HEK293 (cell line): Measurements from ENCODE around the gene LRRFIP1.
"Not testable (repeated sequence)": the region's sequence is repeated elsewhere in the genome, so short reads cannot be mapped to it uniquely, and the experiment has no call there.

Source experiments
- CTCF ChIA-PET: fragments of 350-600 bp; formaldehyde crosslinking; extraction: SDS; loops from one replicate; lab custom pipeline; 2021; ENCODE audit warnings: antibody characterized with exemption; lab: Yijun Ruan, JAX
- POLR2A ChIA-PET: fragments of 300-600 bp; formaldehyde crosslinking; extraction: SDS; loops from one replicate; lab custom pipeline; 2020; ENCODE audit warnings: antibody characterized with exemption, inconsistent platforms; lab: Yijun Ruan, JAX
- H3K27ac ChIP-seq: fragments of 200-500 bp; sonication (Bioruptor generic); 2 replicates; pipeline ENCODE4 v1.5.1; 2014; ENCODE audit warnings: low read depth, low read length, control low read depth, inconsistent platforms; ENCODE audit errors: extremely low read depth
- H3K36me3 ChIP-seq, 2 experiments: fragments of 200-500 bp in 1 of 2; sonication (Bioruptor generic) in 1 of 2; 1 replicate in 1 of 2; 2 replicates in 1 of 2; pipeline ENCODE4 v1.5.1; 2014 to 2017; ENCODE audit warnings: inconsistent platforms in 2 of 2, low read length in 2 of 2; ENCODE audit not compliant: control insufficient read depth in 2 of 2, insufficient read depth in 1 of 2
- H3K4me1 ChIP-seq: fragments of 200-500 bp; sonication (Bioruptor generic); 2 replicates; pipeline ENCODE4 v1.5.1; 2014; ENCODE audit warnings: mild to moderate bottlenecking, low read length, inconsistent platforms; ENCODE audit not compliant: control insufficient read depth, insufficient read depth
- H3K4me3 ChIP-seq: 2 replicates; pipeline ENCODE4 v1.5.1; 2011; ENCODE audit warnings: low read depth, mild to moderate bottlenecking, control low read depth, low read length, moderate library complexity
- H3K9me3 ChIP-seq: fragments of 200-500 bp; sonication (Bioruptor generic); 2 replicates; pipeline ENCODE4 v1.5.1; 2014; ENCODE audit warnings: low read depth, low read length, inconsistent platforms; ENCODE audit not compliant: control insufficient read depth, insufficient read depth
- FEZF1 ChIP-seq: fragments of 450-650 bp; formaldehyde crosslinking; IDR thresholded peaks from 2 replicates; pipeline ENCODE4 v1.5.1; 2016; ENCODE audit warnings: missing biosample characterization, missing genetic modification characterization
- GLI4 ChIP-seq: fragments of 450-650 bp; formaldehyde crosslinking; IDR thresholded peaks from 2 replicates; pipeline ENCODE4 v1.5.1; 2016; ENCODE audit warnings: missing biosample characterization, missing genetic modification characterization
- IKZF3 ChIP-seq: fragments of 450-650 bp; IDR thresholded peaks from 2 replicates; pipeline ENCODE4 v1.5.0; 2018; ENCODE audit warnings: missing biosample characterization, mild to moderate bottlenecking, missing genetic modification characterization, moderate library complexity
- TCF7L2 ChIP-seq: IDR thresholded peaks from 2 replicates; pipeline ENCODE4 v1.6.1; 2011; ENCODE audit warnings: low read depth, mild to moderate bottlenecking, inconsistent platforms, low read length, moderate library complexity, borderline replicate concordance
- ZNF138 ChIP-seq: fragments of 450-650 bp; formaldehyde crosslinking; IDR thresholded peaks from 2 replicates; pipeline ENCODE4 v1.5.1; 2016; ENCODE audit warnings: missing biosample characterization, missing genetic modification characterization, borderline replicate concordance
- ZNF157 ChIP-seq: fragments of 450-650 bp; formaldehyde crosslinking; IDR thresholded peaks from 2 replicates; pipeline ENCODE4 v1.5.1; 2016; ENCODE audit warnings: missing biosample characterization, missing genetic modification characterization
- ZNF2 ChIP-seq: fragments of 450-650 bp; formaldehyde crosslinking; IDR thresholded peaks from 2 replicates; pipeline ENCODE4 v1.5.1; 2016; ENCODE audit warnings: missing biosample characterization, missing genetic modification characterization
- ZNF274 ChIP-seq, 2 experiments: fragments of 200-500 bp in 1 of 2; fragments of 450-650 bp in 1 of 2; sonication (Bioruptor generic) in 1 of 2; formaldehyde crosslinking in 1 of 2; IDR thresholded peaks; 2 replicates each; pipeline versions ENCODE4 v1.5.1 to v1.6.1; 2014 to 2016; ENCODE audit warnings: borderline replicate concordance in 1 of 2, inconsistent platforms in 1 of 2, low read length in 1 of 2, missing biosample characterization in 1 of 2, missing genetic modification characterization in 1 of 2
- ZNF335 ChIP-seq: fragments of 450-650 bp; formaldehyde crosslinking; conservative IDR thresholded peaks from 2 replicates; pipeline ENCODE4 v1.5.1; 2016; ENCODE audit warnings: missing biosample characterization, missing genetic modification characterization
- ZNF350 ChIP-seq: fragments of 450-650 bp; formaldehyde crosslinking; IDR thresholded peaks from 2 replicates; pipeline ENCODE4 v1.5.0; 2017; ENCODE audit warnings: missing biosample characterization, mild to moderate bottlenecking, missing genetic modification characterization
- ZNF544 ChIP-seq: fragments of 450-650 bp; formaldehyde crosslinking; IDR thresholded peaks from 2 replicates; pipeline ENCODE4 v1.5.0; 2017; ENCODE audit warnings: missing biosample characterization, missing genetic modification characterization
- ZNF624 ChIP-seq: fragments of 450-650 bp; formaldehyde crosslinking; IDR thresholded peaks from 2 replicates; pipeline ENCODE4 v1.5.1; 2017; ENCODE audit warnings: missing biosample characterization, missing genetic modification characterization
- ZNF626 ChIP-seq: fragments of 450-650 bp; sonication (Bioruptor Pico); formaldehyde crosslinking; IDR thresholded peaks from 2 replicates; pipeline ENCODE4 v1.5.1; 2018; ENCODE audit warnings: missing biosample characterization, missing genetic modification characterization, inconsistent platforms
- ZNF658 ChIP-seq: fragments of 450-650 bp; formaldehyde crosslinking; IDR thresholded peaks from 2 replicates; pipeline ENCODE4; 2016; ENCODE audit warnings: missing biosample characterization, missing genetic modification characterization
- ZNF768 ChIP-seq: fragments of 450-650 bp; formaldehyde crosslinking; IDR thresholded peaks from 2 replicates; pipeline ENCODE4 v1.5.1; 2018; ENCODE audit warnings: missing biosample characterization, mild to moderate bottlenecking, missing genetic modification characterization
- ZNF776 ChIP-seq: fragments of 450-650 bp; formaldehyde crosslinking; IDR thresholded peaks from 2 replicates; pipeline ENCODE4 v1.5.0; 2017; ENCODE audit warnings: missing biosample characterization, missing genetic modification characterization, borderline replicate concordance
- ZXDB ChIP-seq: fragments of 450-650 bp; formaldehyde crosslinking; IDR thresholded peaks from 2 replicates; pipeline ENCODE4 v1.5.1; 2016; ENCODE audit warnings: missing biosample characterization, missing genetic modification characterization
- TF ChIP-seq, protein P1 (sequence below): fragments of 450-650 bp; formaldehyde crosslinking; IDR thresholded peaks from 2 replicates; pipeline ENCODE4 v1.5.1; 2017; ENCODE audit warnings: missing biosample characterization, missing genetic modification characterization
- TF ChIP-seq, protein P2 (sequence below): fragments of 450-650 bp; formaldehyde crosslinking; optimal IDR thresholded peaks from 2 replicates; pipeline ENCODE3; 2016; ENCODE audit warnings: missing biosample characterization, mild to moderate bottlenecking, missing genetic modification characterization
- TF ChIP-seq, protein P3 (sequence below): fragments of 450-650 bp; formaldehyde crosslinking; IDR thresholded peaks from 2 replicates; pipeline ENCODE4 v1.5.0; 2017; ENCODE audit warnings: missing biosample characterization, missing genetic modification characterization, borderline replicate concordance
- TF ChIP-seq, protein P4 (sequence below): fragments of 450-650 bp; formaldehyde crosslinking; IDR thresholded peaks from 2 replicates; pipeline ENCODE4 v1.5.1; 2017; ENCODE audit warnings: missing biosample characterization, missing genetic modification characterization
- TF ChIP-seq, protein P5 (sequence below): fragments of 450-650 bp; formaldehyde crosslinking; IDR thresholded peaks from 2 replicates; pipeline ENCODE4 v1.5.1; 2016; ENCODE audit warnings: missing biosample characterization, missing genetic modification characterization
- TF ChIP-seq, protein P6 (sequence below): fragments of 450-650 bp; formaldehyde crosslinking; IDR thresholded peaks from 2 replicates; pipeline ENCODE4 v1.5.1; 2017; ENCODE audit warnings: missing biosample characterization, missing genetic modification characterization

The LRRFIP1 gene

DNA sequence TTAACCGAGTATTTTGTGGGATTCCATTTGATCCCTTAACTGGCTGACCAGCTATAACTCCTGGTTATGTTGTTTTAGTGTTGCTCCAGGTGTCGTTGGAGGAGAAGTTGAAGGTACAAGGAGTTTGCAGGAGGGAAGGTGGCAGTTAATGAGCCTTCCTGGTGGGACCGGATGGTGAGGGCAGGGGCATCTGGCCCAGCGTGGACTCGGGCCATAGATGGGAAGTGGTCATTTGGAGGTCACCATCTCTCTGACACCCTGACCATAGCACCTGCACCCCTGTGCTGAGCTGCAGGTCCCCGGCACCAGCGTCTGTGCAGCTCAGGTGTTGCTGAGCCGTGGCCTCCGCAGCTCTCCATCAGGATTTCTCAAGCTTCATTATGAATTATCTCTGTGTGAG is 119.8 kb downstream of the LRRFIP1 start (continued):
- TF ChIP-seq, protein P1, sequence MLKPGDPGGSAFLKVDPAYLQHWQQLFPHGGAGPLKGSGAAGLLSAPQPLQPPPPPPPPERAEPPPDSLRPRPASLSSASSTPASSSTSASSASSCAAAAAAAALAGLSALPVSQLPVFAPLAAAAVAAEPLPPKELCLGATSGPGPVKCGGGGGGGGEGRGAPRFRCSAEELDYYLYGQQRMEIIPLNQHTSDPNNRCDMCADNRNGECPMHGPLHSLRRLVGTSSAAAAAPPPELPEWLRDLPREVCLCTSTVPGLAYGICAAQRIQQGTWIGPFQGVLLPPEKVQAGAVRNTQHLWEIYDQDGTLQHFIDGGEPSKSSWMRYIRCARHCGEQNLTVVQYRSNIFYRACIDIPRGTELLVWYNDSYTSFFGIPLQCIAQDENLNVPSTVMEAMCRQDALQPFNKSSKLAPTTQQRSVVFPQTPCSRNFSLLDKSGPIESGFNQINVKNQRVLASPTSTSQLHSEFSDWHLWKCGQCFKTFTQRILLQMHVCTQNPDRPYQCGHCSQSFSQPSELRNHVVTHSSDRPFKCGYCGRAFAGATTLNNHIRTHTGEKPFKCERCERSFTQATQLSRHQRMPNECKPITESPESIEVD (tag by site-specific recombination) = no peak
- no peak for TF ChIP-seq ZNF335 (tag by site-specific recombination)

DNA sequence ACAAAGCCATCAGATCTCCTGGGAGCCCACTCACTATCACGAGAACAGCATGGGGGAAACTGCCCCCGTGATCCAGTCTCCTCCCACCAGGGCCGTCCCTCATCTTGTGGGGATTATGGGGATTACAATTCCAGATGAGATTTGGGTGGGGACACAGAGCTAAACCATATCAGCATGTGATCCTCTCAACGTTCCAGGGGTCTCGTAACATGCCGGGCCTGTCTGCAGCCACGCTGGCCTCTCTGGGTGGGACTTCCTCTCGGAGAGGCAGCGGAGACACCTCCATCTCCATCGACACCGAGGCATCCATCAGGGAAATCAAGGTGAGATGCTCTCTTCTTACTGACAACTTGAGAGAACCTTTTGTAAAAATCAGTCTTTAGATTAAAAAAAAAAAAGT is 121.6 kb downstream of the LRRFIP1 start:
- Histone ChIP-seq H3K36me3 (peaks cover 7 to 50% of the 10 kb centered on the region in 2 experiments), H3K27ac (no peak overlapping the region), H3K9me3 (no peaks in the 10 kb centered on the region), H3K4me1 (peaks cover 3% of the 10 kb centered on the region; the same call in 1 of the 2 replicates), H3K4me3 (no peak overlapping the region)
- CTCF ChIA-PET = interaction anchor here (1.0 to 7.0 kb wide), 2 partner anchors 78 to 177 kb away, joined by 5 to 110 read pairs; no protein-coding TSS in a partner anchor
- TF ChIP-seq ZNF768 (tag by site-specific recombination) = no peak
- TF ChIP-seq ZNF776 (tag by site-specific recombination) = no peak
- no peak for TF ChIP-seq ZNF626 (tag by site-specific recombination)
- TF ChIP-seq, protein P2, sequence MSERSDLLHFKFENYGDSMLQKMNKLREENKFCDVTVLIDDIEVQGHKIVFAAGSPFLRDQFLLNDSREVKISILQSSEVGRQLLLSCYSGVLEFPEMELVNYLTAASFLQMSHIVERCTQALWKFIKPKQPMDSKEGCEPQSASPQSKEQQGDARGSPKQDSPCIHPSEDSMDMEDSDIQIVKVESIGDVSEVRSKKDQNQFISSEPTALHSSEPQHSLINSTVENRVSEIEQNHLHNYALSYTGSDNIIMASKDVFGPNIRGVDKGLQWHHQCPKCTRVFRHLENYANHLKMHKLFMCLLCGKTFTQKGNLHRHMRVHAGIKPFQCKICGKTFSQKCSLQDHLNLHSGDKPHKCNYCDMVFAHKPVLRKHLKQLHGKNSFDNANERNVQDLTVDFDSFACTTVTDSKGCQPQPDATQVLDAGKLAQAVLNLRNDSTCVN (tag by site-specific recombination) = no peak
- TF ChIP-seq ZXDB (tag by site-specific recombination) = no peak
- TF ChIP-seq ZNF544 (tag by site-specific recombination) = no peak
- POLR2A ChIA-PET = no interaction called here

DNA sequence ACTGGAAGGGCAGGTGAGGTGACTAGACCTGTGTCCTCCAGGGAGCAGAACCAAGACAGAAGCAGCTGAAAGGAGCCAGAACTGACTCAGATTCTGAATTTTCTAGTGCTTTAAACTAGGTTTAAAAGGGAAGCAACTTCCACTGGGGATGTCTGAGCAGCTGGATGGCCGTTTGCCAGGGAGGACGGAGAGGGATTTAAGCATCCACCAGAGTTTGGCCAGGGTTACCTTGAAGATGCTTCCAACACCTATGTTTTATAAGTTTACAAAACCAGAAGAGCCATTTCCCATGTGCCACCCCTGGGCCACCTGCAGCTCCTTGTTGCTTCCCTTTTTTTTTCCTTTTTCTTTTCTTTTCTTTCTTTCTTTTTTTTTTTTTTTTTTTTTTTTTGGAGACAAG is 122.6 kb downstream of the LRRFIP1 start:
- CTCF ChIA-PET = no interaction called here
- POLR2A ChIA-PET = interaction anchor here (0.7 kb wide), 1 partner anchor 232 kb away, joined by 6 read pairs; no protein-coding TSS in a partner anchor
- H3K4me1 ChIP-seq = no peaks in the 10 kb centered on the region

DNA sequence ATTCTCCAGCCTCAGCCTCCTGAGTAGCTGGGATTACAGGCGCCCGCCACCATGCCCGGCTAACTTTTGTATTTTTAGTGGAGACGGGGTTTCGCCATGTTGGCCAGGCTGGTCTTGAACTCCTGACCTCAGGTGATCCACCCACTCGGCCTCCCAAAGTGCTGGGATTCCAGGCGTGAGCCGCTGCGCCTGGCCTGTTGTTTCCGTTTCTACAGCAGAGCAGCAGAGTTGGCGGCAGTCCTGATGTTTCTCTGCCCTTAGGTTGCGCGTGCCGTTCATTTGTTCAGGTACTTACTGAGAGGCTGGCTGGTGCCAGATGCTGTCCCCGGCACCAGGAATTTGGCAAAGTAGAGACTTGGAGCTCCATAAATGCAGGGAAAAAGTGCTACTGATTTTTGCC is 123.1 kb downstream of the LRRFIP1 start:
- POLR2A ChIA-PET = interaction anchor here (0.7 kb wide), 1 partner anchor 231 kb away, joined by 6 read pairs; no protein-coding TSS in a partner anchor
- H3K9me3 ChIP-seq, H3K27ac ChIP-seq, CTCF ChIA-PET, H3K4me3 ChIP-seq, H3K4me1 ChIP-seq: not testable (repeated sequence)
- peaks cover 8 to 64% of the 10 kb centered on the region in 2 experiments for H3K36me3 ChIP-seq

More for the DNA sequence above, 122.6 kb downstream of the LRRFIP1 start:
- TF ChIP-seq, protein P3, sequence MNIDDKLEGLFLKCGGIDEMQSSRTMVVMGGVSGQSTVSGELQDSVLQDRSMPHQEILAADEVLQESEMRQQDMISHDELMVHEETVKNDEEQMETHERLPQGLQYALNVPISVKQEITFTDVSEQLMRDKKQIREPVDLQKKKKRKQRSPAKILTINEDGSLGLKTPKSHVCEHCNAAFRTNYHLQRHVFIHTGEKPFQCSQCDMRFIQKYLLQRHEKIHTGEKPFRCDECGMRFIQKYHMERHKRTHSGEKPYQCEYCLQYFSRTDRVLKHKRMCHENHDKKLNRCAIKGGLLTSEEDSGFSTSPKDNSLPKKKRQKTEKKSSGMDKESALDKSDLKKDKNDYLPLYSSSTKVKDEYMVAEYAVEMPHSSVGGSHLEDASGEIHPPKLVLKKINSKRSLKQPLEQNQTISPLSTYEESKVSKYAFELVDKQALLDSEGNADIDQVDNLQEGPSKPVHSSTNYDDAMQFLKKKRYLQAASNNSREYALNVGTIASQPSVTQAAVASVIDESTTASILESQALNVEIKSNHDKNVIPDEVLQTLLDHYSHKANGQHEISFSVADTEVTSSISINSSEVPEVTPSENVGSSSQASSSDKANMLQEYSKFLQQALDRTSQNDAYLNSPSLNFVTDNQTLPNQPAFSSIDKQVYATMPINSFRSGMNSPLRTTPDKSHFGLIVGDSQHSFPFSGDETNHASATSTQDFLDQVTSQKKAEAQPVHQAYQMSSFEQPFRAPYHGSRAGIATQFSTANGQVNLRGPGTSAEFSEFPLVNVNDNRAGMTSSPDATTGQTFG (tag by site-specific recombination) = no peak
- TF ChIP-seq GLI4 (tag by site-specific recombination) (no peak), ZNF624 (tag by site-specific recombination) (no peak), ZNF138 (tag by site-specific recombination) (no peak), ZNF2 (tag by site-specific recombination) (no peak), ZNF274 (IDR thresholded peaks at IDR 0.05; ENCODE audit: low read length) (no peak), ZNF274 (tag by site-specific recombination; IDR thresholded peaks at IDR 0.05; ENCODE audit: borderline replicate concordance) (no peak), ZNF658 (tag by site-specific recombination) (no peak), ZNF350 (tag by site-specific recombination) (no peak), IKZF3 (tag by site-specific recombination) (no peak), ZNF157 (tag by site-specific recombination) (no peak), TCF7L2 (no peak), FEZF1 (no peak)
- TF ChIP-seq, protein P4, sequence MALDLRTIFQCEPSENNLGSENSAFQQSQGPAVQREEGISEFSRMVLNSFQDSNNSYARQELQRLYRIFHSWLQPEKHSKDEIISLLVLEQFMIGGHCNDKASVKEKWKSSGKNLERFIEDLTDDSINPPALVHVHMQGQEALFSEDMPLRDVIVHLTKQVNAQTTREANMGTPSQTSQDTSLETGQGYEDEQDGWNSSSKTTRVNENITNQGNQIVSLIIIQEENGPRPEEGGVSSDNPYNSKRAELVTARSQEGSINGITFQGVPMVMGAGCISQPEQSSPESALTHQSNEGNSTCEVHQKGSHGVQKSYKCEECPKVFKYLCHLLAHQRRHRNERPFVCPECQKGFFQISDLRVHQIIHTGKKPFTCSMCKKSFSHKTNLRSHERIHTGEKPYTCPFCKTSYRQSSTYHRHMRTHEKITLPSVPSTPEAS (tag by site-specific recombination) = no peak
- TF ChIP-seq, protein P5, sequence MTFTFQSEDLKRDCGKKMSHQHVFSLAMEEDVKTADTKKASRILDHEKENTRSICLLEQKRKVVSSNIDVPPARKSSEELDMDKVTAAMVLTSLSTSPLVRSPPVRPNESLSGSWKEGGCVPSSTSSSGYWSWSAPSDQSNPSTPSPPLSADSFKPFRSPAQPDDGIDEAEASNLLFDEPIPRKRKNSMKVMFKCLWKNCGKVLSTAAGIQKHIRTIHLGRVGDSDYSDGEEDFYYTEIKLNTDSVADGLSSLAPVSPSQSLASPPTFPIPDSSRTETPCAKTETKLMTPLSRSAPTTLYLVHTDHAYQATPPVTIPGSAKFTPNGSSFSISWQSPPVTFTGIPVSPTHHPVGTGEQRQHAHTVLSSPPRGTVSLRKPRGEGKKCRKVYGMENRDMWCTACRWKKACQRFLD (tag by site-specific recombination) = no peak
- TF ChIP-seq, protein P6, sequence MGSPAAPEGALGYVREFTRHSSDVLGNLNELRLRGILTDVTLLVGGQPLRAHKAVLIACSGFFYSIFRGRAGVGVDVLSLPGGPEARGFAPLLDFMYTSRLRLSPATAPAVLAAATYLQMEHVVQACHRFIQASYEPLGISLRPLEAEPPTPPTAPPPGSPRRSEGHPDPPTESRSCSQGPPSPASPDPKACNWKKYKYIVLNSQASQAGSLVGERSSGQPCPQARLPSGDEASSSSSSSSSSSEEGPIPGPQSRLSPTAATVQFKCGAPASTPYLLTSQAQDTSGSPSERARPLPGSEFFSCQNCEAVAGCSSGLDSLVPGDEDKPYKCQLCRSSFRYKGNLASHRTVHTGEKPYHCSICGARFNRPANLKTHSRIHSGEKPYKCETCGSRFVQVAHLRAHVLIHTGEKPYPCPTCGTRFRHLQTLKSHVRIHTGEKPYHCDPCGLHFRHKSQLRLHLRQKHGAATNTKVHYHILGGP (tag by site-specific recombination) = no peak
- TF ChIP-seq, all 188 proteins: peak for 0
- Histone ChIP-seq H3K9me3 (no peaks in the 10 kb centered on the region), H3K4me3 (no peak overlapping the region), H3K36me3 (peaks cover 7 to 59% of the 10 kb centered on the region in 2 experiments), H3K27ac (no peak overlapping the region)
